ENCODE results near the gene MBNL1.

MBNL1 gene, protein sequence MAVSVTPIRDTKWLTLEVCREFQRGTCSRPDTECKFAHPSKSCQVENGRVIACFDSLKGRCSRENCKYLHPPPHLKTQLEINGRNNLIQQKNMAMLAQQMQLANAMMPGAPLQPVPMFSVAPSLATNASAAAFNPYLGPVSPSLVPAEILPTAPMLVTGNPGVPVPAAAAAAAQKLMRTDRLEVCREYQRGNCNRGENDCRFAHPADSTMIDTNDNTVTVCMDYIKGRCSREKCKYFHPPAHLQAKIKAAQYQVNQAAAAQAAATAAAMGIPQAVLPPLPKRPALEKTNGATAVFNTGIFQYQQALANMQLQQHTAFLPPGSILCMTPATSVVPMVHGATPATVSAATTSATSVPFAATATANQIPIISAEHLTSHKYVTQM

DNA sequence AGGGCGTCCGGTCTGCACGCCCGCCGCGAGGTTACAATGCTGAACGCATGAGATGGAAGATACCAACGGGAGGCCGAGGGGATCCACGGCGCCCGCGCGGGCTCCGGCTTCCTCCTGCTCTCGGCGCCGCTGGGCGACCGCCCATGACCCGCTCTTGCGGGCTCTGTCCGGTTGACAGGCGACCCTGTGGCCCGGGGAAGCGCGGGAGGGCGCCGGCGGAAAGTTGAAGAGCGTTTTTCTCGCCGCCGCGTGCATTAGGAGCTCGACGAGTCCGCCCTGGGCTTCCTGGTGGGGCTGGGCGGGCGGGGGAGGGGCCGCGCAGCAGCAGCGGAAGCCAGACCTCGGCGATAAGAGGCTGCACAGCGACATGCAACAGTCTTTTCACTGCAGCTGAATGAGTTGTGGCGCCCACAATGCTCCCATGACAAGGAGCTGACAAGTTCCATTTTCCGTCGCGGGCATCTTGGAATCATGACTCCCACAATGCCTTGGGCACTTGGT is at the start of gene MBNL1:
Gene MBNL1, plus strand, starts transcription at position 375 of the 501 bp plus-strand sequence. CDS start 31,265 bp downstream, outside the sequence.
- DNase-seq, result no peak

DNA sequence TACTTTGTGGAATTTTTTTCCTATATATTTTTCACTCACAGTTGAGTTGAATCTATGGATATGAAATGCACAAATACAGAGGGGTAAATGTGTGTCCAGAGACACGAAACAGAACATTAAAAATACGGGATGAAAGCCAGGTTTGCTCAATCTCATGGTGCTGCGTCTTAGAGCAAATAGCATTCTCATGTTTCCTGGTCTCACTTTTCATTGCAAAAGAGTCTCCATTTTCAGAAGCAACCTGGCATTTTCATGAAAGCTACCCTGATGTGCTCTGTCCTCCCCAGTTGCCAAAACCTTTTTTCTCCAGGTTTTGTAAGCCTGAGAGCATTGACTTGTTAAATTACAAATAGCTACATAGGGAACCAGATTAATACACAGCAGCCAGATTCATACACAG is 49.5 kb upstream of the MBNL1 start:
- DNase-seq, result no peak

DNA sequence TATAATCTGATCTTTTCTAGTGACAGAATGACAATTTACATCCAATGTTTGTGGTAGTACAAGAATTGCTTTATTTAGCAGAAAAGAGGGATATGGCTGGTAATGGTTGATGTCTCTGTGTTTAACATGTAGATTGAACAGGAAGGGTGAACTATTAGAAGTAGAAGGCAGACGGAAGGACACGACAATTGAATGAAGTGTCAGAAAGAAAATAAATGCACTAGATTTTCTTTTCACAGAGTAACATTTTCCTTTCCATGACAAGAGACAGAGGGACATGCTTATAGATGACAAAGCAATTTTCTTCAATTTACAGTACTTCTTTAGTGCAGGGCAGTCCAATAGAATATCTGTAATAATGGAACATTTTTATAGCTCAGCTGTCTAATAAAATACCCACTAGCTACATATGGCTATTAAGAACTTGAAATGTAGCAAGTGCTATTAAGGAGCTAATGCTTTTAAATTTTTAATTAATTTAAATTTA is 48.9 kb upstream of the MBNL1 start:
- no peak for DNase-seq

DNA sequence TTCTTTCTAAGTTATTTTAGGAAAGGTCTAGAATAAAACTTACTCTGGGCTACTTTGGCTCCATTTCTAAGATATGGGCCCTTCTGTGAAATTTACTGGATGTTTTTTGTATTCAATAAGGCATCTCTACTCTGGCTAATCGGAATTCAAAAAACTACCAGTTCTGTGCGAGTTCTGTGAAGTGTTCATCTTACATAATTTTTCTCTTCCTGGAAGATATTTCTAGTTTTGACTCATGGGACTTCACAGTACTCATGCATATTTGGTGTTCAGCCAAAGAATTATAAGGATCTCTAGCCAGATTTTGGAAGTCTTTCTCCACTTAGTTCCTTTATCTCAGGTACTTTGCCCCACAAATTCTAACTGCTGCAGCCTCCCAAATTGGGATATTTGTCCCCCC is 46.4 kb upstream of the MBNL1 start:
- no peak for DNase-seq

DNA sequence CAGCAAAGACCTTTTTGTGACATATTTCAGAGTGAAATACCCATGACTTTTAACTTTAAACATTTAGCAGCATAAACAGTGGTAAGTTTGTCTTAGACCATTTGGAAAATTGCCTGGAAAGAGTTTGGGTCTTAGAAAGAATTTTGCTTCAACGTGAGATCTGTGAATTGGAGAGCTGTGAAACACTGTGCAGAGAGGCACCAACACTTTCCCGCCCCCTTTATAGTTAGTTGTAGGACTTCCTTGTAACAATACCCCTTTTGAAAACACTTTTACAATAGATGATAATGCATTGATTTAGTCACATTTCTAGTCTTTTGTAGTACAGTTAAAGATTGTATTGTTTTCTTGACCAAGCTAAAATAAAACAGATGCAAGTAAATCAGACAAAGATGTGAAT is 43.5 kb upstream of the MBNL1 start:
- DNase-seq, result peak; percentile 37

DNA sequence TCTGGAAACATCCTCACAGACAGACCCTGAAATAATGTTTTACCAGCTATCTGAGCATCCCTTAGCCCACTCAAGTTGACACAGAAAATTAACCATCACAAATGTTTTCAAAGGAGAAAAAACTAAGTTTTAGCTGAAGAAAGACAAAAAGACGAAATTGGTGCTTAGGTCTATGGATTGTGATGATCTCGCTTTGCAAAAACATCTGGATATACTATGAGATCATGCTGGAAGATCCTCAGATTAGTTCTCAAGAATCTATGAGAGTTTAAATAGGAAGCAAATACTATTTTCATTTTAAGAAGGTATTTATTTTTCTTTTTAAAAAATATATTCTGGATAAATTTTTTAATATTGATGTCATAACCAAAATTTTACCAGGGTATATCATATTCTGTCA is 42.6 kb upstream of the MBNL1 start:
- DNase-seq, result no peak

DNA sequence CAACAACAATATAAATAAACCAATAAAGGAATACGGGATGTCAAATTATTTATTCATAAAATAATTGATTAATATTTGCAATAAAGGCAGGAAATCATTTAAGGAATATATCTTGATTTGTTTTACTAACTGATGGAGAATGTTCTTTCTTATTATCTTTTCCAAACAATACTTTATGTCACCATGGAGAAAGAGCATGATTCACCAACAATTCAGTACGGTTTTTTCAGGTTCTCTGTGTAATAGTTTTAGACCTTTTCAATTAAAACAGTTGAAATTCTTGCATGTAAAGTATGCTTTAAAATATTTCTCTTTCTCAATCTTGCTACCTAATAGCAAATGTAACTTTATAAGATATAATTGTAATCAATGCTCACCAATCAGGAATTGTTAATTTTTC is 41.7 kb upstream of the MBNL1 start:
- DNase-seq, result no peak

DNA sequence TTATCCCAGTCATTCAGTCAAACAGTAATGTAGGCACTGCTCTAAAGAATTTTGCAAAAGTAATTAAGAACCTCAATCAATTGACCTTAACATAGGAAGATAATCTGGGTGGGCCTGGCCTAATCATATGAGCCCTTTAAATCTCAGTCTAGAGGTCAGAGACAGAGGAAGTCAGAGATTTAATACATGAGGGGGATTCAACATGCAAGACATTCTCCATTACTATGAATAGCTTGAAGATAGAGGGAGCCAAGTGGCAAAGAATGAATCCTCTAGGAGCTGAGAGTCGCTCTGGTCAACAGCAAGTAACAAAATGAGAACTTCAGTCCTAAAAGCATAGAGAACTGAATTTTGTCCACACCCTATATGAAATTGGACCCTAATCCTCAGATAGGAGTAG is 39.0 kb upstream of the MBNL1 start:
- DNase-seq, result no peak

DNA sequence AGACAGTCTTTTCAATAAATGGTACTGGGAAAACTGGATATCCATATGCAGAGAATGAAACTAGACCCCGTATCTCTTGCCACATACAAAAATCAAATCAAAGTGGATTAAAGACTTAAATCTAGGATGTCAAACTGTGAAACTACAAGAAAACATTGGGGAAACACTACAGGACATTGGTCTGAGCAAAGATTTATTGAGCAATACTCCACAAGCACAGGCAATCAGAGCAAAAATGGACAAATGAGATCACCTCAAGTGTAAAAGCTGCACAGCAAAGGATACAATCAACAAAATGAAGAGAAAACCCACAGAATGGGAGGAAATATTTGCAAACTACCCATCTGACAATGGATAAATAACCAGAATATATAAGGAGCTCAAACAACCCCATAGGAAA is 38.4 kb upstream of the MBNL1 start:
- no peak for DNase-seq

DNA sequence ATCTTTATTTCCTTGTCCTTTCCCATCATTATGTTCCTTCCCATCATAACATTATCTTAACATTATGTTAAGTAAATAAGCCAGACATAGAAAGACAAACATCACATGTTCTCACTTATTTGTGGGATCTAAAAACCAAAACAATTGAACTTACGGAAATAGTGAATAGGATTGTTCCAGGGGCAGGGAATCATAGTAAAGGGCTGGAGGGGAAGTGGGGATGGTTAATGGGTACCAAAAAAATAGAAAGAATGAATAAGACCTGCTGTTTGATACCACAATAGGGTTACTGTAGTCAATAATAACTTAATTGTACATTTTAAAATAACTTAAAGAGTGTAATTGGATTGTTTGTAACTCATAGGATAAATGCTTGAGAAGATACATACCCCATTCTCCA is 36.7 kb upstream of the MBNL1 start:
- DNase-seq, result no peak

DNA sequence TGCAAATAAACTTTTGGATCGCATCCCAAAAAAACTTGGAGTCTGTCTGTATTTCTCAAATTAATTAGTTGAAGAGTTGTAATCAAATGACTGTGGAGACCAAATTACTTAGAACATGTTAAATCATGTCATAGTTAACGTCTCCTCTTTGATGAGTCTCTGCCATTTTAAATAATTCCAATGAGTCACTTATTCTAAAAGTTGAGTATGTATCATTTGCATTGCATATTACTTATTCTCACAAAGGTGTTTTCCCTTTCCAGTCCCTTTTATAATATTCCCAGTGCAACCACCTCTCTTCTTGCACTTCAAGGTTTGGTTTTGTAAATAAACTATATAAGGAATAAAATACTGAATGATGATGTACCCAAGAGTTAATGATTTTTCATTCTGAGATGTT is 36.0 kb upstream of the MBNL1 start:
- DNase-seq, result no peak

DNA sequence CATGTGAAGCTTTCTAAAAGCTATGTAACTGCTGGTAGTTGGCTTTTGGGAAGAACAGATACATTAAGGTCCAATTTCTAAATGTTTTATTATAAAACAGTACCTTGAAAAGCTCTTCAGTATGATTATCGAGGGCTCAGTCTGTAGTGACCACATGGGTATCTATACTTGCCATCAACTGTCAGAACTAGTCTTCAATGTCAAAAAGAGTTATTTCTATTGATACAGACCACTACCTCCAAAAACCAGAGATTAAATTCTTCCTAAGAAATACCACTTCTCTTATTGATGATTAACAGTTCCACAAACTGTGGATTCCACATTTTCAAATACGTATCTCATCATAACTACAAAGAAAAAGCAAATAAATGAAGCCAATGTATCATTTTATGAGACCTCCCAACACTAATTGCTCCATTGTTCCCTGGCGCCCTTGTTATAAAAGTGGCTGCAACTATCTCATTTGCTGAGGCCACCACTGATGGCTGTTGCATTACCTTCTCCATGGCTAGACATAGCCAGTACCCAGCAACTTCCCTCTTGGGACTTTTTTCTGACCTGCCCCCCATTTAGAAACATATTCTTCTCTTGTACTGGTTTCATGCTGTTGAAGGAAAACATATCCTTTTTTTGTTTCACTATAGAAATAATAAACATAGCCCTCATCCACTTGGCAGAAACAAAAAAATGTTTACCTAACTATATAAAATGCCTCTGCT is 33.9 kb upstream of the MBNL1 start:
- DNase-seq, result no peak

DNA sequence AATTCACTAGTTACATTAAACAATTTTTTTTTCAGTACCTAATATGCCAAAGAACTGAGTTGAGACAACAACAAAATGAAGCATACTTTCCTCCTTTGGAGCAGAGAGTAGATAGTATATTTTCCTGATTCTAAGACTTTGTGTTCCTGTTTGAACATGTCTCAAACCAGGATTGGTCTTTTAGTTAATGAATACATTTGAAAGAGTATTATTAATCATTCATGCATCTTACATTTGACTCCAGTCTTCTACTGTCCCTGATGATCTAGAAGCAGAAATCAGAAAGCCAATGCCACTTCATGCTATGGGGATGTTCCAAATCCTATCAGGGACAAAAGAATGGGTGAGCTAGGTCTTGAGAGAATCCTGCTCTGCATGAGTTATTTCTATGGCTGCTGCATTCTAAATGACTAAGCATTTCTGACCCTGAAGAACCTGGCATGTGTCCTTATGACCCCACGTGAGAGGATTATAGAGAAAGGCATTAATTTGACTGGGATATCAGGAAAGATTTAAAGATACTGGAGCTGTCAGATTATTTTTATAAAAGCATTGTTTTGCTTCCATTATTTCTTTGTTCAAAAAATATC is 32.9 kb upstream of the MBNL1 start:
- no peak for DNase-seq

DNA sequence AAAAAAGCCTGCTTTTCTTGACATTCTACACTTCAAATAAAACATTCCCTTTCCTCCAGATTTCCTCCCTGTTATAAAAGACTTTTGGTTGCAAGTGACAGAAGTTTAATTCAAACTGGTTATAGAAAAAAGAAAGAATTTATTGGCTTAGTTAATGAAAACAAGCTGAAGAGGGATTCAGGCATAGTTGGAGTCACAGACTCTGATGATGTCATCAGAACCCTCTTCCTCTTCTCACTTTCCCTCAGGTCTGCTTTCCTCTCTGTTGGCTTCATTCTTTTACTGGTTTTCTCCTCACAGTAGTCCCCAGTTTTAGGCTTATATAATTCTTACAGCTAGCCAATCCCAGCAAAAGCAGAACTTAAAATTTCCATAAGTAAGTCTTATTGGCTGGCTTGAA is 32.0 kb upstream of the MBNL1 start:
- no peak for DNase-seq

DNA sequence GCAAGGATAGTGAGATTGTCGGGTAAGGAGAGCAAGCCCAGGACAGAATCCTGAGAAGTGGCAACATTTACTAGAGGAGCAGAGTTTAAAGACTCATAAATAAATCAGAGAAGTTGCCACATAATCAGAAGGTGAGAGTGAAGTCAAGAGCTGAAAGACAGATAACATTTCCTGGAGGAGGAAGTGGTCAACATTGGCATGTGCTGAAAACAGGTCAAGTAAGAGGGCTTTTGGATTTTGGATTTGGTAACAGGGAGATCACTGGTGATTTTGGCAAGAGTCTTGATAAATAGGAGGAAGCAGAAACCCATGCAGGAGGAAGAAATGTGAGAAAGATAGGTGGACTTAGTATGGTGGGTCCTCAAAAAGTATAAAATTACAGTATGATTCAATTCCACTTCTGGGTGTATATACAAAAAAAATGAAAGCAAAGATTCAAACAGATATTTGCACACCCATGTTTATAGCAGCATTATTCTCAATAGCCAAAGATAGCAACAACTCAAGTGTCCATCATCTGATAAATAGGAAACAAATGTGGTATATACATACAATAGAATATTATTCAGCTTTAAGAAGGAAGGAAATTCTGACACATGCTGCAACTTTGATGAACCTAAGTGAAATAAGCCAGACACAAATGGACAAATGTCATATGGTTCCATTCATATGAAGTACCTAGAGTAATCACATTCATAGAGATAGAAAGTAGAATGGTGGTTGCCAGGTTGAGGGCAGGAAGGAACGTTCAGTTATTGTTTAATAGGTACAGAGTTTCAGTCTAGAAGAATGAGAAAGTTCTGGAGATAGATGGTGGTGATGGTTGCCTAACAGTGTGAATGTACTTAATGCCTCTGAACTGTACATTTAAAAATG is 27.3 kb upstream of the MBNL1 start:
- no peak for DNase-seq

DNA sequence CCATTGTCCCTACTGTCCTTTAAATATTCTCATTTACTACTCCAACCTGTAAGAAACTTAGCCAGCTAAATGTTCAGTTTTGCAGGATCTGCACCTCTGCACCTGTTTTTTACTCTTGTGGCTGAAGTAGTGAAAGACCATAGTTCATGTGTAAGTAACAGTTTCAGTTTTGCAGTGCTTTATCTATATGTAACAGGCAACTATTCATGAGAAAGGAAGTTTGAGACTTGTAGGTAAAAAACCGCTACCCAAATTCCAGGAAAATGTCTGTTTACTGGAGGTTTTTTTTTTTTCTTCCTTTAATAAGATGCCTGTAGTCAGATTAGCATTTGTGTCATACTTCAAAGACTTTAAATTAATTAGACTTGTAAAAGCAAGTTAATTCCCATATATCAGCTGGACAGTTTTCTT is 25.4 kb upstream of the MBNL1 start:
- DNase-seq, result no peak

DNA sequence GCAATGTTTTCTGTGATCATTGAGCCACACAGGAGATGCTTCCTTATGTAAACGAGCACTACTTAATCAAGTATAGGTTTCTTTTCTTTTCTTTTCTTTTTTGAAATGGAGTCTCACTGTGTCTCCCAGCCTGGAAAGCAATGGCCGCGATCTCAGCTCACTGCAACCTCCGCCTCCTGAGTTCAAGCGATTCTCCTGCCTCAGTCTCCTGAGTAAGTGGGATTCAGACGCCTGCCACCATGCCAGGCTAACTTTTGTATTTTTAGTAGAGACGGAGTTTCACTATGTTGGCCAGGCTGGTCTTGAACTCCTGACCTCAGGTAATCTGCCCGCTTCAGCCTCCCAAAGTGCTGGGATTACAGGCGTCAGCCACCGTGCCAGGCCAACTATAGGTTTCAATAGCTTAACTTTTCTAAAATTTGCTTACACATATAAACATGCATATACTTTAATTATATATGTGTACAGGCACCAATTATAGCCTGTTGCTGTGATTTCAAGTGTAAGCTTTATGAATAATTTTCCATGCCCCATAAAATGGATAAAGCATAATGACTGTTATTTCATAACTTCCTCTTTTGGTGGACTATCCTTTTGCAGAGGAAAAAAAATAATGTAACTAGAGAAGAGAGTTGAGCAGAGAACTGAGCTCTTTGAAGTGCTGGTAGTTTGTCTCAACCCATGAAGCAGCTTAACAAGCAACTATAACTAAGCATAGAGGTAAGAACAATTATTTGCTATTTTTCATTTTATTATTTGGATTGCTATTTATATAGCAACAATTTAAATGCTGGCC is 24.8 kb upstream of the MBNL1 start:
- DNase-seq, result no peak

DNA sequence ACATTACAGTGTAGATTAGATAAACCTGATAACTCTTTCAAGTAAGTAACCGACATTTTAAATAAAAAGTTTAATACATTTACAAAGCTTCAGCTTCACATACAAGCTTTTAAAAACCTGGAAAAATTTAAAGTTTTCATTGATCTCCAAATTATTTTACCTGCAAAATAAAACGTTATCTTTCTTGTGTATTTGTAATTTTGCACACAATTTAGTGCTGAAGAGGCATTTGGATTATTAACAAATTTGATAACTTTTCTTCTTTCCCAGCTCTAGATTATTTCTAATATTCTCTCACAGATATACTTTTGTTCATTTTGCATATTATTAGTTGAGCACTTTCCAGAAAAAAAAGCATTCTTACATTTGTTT is 24.2 kb upstream of the MBNL1 start:
- DNase-seq, result no peak

DNA sequence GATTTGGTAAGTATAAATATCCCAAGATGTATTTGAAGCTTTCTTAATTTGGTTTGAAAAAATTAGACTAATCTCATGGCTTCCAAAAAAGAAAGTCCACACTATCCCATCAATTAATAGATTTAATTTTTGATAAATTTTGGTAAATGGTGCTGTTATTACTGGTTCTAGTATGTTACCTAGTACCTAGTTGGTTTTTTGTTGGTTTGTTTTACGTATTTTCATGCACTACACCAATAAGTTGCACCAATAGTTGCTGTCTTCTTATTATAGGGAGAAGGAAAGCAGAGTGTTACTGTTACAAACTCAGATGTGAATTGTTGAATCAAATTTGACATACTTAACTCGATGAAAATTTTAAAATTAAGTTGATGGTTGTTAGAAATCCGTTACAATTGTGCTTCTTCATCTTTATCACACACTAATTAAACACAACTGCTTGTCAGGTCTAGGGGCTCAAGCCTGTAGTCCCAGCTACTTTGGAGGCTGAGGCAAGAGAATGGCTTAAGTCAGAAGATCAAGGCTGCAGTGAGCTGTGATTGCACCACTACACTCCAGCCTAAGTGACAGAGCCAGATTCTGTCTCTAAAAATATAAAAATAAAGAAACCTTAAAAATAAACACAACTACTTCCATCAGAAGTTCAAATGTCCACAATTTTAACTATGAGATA is 23.1 kb upstream of the MBNL1 start:
- no peak for DNase-seq

DNA sequence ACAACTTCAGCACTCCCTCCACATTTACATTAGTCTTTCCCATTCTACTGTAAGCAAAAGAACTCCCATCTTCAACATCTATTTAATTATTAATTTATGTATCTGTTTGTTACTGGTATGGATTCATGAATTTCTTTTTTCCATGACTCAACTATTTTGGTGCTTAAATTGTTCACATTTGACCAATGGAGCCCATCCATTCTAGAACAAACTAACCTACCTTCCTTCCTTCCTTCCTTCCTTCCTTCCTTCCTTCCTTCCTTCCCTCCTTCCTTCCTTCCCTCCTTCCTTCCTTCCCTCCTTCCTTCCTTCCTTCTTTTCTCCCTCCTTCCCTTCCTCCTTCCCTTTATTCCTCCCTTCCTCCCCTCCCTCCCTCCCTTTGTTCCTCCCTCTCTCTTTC is 16.8 kb upstream of the MBNL1 start:
- DNase-seq, result no peak

DNA sequence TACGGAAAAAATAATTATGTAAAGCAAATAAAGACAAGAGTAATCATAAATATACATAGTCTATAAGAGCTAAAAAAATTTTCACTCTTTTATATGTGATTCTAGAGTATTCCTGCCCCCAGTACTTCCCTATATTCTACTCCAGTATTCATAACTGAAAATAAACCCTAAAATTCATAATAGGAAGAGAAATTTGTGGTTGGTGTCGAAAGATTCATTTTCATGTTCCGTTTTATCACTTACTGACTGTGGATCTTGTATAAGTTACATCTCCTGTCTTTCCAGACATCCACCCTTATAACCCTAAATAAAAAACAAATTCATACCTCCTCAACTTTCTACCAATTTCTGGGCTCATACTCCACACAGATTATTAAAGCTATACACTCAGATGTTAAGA is 16.0 kb upstream of the MBNL1 start:
- no peak for DNase-seq
